ENCODE data around the gene OR52N5. TPM values are rescaled to one million over a fixed set of nuclear protein-coding genes. Genes with fewer than 3 reads are reported as not detected.
A peak's percentile ranks its signal among the peaks of the same experiment; 100 is the strongest.

Gene OR52N5
- total and polyA plus RNA-seq, 9 of the 15 experiments (the other 6 are each of a cell fraction or from before 2014, with no cell fraction given): not detected

DNA sequence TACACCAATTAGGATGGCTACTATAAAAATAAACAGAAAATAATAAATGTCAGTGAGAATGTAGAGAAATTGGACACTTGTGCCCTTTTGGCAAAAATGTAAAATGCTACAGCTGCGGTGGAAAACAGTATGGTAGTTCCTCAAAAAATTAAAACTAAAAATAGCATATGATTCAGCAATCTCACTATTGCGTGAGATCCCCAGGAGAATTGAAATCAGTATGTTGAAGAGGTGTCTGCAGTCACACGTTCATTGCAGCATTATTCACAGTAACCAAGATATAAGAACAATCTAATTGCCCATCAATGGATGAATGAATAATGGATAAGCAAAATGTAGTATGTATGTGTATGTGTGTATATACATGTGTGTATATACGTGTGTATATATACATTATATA, 32.4 kb upstream of the OR52N5 start (continued):
- TF ChIP-seq ETS2 (tag; IDR thresholded peaks at IDR 0.05; ENCODE audit: borderline replicate concordance, poor library complexity, severe bottlenecking) (no peak), MYBL2 (IDR thresholded peaks at IDR 0.05; ENCODE audit: low read depth) (no peak), MYBL2 (CRISPR knock-in tag; IDR thresholded peaks at IDR 0.05; ENCODE audit: borderline replicate concordance) (no peak), ZNF121 (CRISPR knock-in tag; conservative IDR thresholded peaks at IDR 0.05) (no peak), KDM4B (IDR thresholded peaks at IDR 0.05; ENCODE audit: borderline replicate concordance in 2 of 2, low read depth in 1 of 2) (no peak), ZNF311 (CRISPR knock-in tag; IDR thresholded peaks at IDR 0.05) (no peak), CEBPB (tag; IDR thresholded peaks at IDR 0.05) (peak; percentile 71), KAT8 (IDR thresholded peaks at IDR 0.05; ENCODE audit: low read depth) (no peak), ZNF347 (CRISPR knock-in tag; IDR thresholded peaks at IDR 0.05; ENCODE audit: low read depth) (no peak), MAFK (IDR thresholded peaks at IDR 0.05; ENCODE audit: low read length) (peak; percentile 49; the same call in 1 of the 2 replicates), JUND (IDR thresholded peaks at IDR 0.05; ENCODE audit: borderline replicate concordance, low read depth, low read length) (peak; percentile 54; the same call in 1 of the 2 replicates), JUND (tag; IDR thresholded peaks at IDR 0.05; ENCODE audit: borderline replicate concordance, low read depth, low read length) (0 out of 3 replicates have a peak, but pooled peaks have one; percentile 64), PRPF4 (IDR thresholded peaks at IDR 0.05; ENCODE audit: insufficient read depth, low read depth, low read length, poor library complexity, severe bottlenecking) (no peak), RFX1 (IDR thresholded peaks at IDR 0.05) (0 out of 2 replicates have a peak, but pooled peaks have one; percentile 8), ZNF324 (CRISPR knock-in tag; IDR thresholded peaks at IDR 0.05) (no peak), NFXL1 (CRISPR knock-in tag; IDR thresholded peaks at IDR 0.05) (no peak), SMARCA4 (IDR thresholded peaks at IDR 0.05) (peak; percentile 53; the same call in 1 of the 2 replicates), FOXJ3 (CRISPR knock-in tag; IDR thresholded peaks at IDR 0.05) (no peak), CEBPG (CRISPR knock-in tag; IDR thresholded peaks at IDR 0.05) (peak; percentile 87), CEBPG (tag; conservative IDR thresholded peaks at IDR 0.05 in 1 of 2, IDR thresholded peaks at IDR 0.05 in 1 of 2) (peak; percentile 60 to 64; a peak in 3 of 4 replicates), POLR2AphosphoS5 (IDR thresholded peaks at IDR 0.05; ENCODE audit: control insufficient read depth, insufficient read depth, low read depth, low read length) (no peak), FOXM1 (IDR thresholded peaks at IDR 0.05; ENCODE audit: low read depth) (peak; percentile 13; the same call in 1 of the 2 replicates), FOXM1 (CRISPR knock-in tag; IDR thresholded peaks at IDR 0.05; ENCODE audit: low read depth) (no peak), ZNF584 (CRISPR knock-in tag; IDR thresholded peaks at IDR 0.05; ENCODE audit: low read depth) (no peak), SMARCE1 (IDR thresholded peaks at IDR 0.05) (peak; percentile 12; the same call in 1 of the 2 replicates), TCF3 (CRISPR knock-in tag; IDR thresholded peaks at IDR 0.05) (no peak), GATAD2B (IDR thresholded peaks at IDR 0.05; ENCODE audit: borderline replicate concordance) (peak; percentile 29; the same call in 1 of the 2 replicates), MCM5 (IDR thresholded peaks at IDR 0.05; ENCODE audit: low read depth) (no peak), NFRKB (IDR thresholded peaks at IDR 0.05; ENCODE audit: low read depth) (no peak)
- TF ChIP-seq, protein P1, sequence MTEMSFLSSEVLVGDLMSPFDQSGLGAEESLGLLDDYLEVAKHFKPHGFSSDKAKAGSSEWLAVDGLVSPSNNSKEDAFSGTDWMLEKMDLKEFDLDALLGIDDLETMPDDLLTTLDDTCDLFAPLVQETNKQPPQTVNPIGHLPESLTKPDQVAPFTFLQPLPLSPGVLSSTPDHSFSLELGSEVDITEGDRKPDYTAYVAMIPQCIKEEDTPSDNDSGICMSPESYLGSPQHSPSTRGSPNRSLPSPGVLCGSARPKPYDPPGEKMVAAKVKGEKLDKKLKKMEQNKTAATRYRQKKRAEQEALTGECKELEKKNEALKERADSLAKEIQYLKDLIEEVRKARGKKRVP (CRISPR knock-in tag; IDR thresholded peaks at IDR 0.05): peak; percentile 58; the same call in 1 of the 2 replicates

Measured in K562 (cell line).